Middle frontal gyrus (tissue), 1 donor: Measurements from ENCODE around the gene PSMD5.

Source experiments
- DNase-seq: peaks from one replicate; pipeline ENCODE4 v3.0.0-alpha.2; 2015; ENCODE audit warnings: low spot score; ENCODE audit errors: extremely low spot score

The PSMD5 gene

DNA sequence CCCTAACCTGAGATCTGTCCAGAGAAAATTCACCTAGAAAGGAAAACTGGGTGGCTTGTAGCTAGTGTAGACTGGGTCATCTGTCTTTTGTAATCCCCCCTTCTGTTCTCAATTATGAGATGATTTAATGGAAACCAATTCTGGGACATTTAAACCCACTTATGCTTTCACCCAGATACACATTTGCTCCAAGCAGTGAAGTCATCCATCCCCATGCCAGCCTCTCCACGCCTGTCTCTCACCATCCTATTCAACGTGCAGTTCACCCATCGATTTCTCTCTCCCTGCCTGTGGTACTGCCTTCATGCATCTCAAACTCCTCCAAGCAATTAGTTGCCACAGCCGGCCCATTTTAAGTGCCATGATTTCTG lies 32.5 kb upstream of the PSMD5 start:
- DNase-seq, result no peak

DNA sequence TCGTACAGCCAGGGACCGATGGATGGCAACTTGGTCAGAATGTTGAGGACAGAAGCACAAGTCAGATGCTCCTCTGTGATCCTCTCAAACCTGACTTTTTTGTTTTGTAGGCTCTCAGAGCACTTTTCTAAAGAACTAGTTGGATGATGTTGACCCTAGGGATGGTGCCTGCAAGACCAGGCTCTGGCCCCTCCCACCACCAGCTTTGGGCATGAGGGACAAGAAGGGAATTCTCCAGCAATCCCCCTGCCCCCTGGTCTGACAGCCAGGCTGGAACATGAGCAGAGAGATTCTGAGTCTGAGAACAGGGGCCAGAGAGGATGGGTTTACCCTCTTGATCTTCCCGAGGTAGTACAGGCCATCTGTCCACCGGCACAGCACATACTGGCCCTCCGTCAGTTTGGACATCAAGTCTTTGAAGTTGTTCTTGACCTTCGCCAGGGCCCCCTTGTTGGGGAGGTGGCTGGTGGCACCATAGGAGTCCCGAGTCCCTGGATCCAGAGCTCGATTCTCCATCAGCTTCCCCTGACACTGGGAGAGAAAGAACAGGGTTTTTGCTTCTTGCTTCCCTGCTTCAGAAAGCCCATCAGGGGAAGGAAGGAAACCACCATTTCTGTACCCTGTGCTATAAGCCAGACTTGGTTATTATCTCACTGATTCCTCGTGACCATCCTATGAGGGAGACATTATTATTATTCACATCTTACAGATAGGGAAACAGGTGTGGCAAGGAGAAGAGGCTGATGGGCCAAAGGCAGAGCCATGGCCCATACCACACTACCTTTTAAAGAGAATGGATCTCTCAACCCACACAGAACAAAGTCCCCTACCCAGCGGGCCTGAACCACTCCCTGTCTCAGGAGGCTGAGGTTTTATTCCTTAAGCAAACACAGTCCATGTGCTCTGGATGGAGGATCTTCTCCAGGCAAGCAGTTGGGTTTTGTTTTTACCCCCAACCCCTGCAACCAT lies 31.8 kb upstream of the PSMD5 start:
- DNase-seq, result no peak

DNA sequence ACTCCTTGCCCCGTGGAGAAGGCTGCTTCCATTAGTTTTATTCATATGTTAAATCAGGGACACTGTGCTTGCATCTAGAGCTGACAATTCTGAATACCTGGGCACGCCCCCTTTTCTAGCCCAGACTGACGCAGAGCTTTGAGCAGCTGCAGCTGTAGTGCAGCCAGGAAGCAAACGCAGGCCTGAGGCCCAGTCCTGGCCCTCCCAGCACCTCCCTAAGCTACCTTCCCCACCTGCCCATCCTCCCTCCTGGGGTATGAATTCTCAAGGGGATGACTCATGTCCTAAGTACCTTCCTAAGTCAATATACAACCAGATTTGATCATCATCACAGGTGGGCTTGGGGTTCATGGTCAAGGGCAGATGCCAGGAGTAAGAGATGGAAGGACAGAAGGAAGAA lies 30.8 kb upstream of the PSMD5 start:
- DNase-seq, result no peak

DNA sequence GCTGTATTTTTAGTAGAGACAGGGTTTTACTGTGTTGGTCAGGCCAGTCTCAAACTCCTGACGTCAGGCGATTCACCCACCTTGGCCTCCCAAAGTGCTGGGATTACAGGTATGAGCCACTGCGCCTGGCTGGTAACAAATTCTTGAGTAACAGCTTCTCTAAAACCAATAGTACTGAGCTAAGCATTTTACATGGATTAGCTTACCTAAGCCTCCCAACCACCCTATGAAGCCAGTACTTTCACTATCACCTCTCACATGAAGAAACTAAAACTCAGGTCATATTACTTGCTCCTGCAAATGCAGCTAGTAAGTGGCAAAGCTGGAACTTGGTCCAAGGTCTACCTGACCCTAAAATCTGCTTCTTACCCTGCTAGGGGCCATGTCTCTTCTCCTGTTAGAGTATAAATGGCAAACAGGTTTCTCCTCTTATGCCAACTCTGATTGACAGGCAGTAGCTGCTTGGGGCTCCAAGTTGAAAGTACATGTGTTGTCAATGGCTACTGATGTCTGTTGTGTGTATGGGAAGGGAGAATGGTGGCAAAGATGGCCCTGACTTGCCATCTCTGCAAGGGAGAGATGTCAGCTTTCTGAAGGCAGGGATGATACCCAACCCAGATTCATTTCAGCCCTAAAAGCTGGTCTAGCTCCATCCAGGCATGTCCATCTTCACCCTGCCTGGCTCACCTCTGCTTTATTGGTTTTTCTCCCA lies 30.2 kb upstream of the PSMD5 start:
- no peak for DNase-seq

DNA sequence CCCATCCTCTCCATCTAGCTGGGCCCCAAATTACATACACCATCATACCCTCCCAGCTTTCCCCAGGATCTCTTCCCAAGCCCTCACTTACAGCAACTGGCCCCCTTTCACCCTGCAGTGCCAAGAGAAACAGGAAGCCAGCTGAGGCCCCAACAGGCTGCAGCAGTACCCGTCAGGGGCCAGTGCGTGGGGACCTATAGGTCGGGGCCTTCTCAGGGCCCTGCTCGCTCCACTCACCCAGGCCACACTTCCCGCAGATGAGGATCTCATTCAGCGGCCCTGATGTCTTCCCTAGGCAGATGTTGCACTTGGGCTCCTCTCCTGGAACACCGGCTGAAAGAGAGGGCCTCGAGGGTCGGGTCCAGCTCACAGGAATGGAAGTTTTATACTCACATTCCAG lies 27.5 kb upstream of the PSMD5 start:
- no peak for DNase-seq

DNA sequence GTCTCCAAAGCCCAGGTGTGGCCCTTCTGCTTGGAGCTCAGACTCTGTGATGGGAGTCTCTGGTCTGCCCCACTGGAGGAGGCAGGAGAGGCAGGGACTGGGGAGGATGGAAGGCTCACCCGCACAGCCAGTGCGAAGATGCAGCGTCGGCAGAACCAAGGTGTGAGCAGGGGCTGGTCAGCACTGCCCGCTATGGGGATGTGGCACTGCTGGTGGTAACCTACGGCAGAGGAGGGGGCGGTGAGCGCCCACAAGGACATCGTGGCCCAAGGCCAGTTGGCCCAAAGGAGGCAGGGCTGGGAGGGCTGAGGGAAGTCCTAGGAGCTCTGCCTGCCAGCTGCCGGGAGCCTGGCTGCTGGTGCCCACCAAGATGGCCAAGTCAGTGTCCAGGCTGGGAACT lies 27.0 kb upstream of the PSMD5 start:
- no peak for DNase-seq

DNA sequence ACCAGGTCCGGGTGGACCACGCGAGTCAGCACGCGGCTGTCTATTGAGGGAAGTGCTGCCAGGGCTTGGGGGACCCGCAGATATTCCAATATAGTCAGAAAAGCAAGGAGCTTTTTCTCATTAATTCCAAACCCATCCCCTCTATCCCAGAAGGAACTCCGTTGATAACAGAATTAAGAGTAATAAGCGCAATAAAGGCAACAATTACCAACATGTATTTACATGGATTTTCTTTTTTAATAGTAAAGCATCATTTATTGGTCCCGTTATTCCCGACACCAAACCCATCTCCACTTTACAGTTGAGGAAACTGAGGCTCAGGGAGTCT lies 26.6 kb upstream of the PSMD5 start:
- no peak for DNase-seq

DNA sequence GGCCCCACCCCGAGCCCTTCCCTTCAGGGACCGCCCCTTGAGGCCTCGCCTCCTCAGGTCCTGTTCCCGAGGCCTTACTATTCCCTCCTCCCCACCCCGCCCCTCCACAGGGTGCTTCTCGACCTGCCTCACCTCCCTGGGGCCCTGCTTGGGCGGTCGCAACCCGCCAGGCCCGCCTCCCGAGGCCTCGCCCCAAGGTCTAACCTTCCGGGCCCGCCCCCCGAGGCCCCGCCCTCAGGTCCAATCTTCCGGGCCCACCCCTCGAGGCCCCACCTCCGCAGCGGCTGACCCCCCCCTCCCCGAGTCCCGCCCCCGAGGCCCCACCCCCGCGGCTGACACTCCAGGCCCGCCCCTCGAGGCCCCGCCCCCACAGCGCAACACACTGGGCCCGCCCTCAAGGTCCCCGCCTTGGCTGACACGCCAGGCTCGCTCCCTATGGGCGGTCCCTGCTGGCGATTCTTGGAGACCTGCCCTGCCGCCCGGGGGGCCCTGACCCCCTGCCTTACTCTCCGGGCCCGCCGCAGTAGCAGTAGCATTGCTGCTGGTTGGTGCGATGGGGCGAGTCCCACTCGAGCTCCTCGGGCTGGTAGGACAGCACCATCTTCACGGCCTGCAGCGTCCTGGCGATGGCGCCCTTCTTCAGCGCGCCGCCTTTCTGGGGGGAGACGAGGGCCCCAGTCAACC lies 26.1 kb upstream of the PSMD5 start:
- DNase-seq, result peak; percentile 49

DNA sequence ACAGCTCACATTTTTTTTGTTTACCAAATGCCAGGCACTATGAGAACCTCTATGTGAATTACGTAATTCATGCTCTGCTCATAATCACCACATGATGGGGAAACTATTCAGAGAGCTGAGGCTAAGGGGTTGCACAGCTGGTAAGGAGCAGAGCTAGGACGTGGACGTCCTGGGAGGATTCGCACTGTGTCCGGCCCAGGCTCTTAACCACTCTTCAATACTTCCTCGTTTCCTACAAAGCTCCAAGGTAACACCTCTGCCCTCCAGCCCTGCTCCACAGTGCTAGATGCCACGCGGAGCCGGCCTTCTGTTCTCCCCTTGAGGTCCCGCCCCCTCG lies 25.6 kb upstream of the PSMD5 start:
- no peak for DNase-seq

DNA sequence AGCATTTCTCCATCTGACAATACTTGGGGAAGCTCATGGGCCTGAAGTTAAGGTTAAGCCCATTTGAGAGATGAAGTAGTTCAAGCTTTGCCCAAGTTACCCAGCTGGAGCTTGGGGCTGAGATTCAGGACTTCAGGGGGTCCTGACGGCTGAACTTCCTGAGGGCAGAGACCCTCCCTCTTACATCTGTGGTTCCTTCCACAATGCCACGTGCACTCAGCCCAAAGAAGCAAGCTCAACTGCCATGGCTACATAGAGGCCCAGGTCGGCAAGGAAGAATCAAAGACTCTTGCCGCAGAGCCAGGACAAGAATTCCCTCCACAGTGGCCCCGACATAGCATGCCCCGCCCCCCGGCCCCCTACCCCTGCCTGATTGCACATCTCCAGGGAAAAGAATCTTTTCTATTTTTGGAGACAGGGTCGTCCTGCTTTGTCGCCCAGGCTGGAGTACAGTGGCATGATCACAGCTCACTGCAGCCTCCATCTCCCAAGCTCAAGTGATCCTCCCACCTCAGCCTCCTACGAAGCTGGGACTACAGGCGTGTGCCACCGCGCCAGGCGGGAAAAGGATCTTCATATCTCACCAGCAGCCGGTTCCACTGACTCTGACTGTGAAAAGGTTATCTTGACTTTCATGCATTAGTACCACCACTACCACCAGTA lies 25.1 kb upstream of the PSMD5 start:
- no peak for DNase-seq

DNA sequence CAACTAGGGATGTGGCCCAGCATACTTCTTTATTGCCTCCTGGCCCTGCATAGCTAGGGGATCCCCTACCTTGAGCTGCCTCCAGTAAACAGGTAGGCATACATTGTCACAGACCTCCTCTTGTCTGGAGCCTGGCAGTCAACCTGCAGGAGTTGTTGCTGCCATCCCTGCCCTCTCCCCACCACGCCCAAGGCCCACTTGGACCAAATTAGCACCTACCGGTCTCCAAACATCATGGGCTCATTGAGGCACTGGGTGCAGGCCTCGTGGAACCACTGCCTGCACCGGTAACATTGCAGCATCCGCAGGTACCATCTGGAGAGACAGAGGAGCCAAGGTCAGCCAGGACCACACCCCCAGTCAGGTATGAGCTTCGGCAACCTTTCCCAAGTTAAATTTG lies 23.9 kb upstream of the PSMD5 start:
- no peak for DNase-seq

DNA sequence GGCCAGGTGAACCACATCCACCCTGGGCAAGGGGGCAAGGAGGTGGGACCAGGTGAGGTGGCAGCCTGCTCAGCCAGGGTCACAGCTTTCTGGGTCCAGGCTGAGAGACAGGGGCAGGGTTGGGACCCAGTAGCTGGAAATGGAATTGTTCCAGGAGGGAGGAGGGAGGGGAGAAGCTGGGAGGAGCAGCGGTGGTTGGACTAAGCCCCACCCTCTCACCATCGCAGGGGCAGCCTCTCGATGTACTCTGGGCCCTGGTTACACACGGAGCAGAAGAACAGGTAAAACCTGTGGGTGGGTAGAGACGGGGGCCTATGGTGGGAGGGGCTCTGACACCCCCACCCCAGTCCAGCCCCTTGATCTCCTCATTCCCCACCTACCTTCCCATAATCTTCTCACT lies 23.1 kb upstream of the PSMD5 start:
- DNase-seq, result no peak

DNA sequence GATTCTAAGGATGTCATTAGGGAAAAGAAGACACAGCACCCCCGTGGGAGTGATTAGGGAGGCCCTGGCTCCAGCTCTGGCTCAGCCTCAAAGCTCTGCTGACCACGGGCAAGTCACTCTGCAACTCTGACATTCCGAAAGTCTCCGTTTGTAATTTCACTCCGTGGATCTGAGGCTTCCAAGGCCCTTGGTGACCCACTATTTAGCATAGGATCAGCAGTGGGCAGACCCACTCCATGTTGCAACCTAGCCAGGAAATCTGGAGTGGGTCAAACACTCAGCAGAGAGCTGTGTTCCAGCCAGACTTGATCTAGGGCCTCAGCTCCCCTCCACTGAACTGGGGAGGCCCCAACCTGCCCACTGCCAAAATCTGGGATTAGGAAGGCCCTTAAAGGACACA lies 22.5 kb upstream of the PSMD5 start:
- DNase-seq, result no peak

DNA sequence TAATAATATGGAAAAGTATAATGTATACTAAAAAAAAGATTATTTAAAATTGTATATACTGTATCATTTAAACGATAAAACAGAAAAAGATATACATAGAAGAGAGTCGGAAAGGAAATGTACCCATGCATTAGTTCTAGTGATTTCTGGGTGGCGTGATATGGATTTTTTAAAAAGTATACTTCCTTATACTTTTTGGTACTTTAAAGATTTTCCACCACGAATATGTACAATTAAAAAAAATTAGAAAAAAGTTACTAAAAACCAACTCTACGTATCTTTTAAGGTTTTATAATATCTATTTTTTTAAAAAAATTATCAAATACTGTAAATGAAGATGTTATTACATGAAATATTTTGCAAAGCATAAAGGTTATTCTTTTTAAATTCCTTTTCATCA lies 22.0 kb upstream of the PSMD5 start:
- DNase-seq, result no peak

DNA sequence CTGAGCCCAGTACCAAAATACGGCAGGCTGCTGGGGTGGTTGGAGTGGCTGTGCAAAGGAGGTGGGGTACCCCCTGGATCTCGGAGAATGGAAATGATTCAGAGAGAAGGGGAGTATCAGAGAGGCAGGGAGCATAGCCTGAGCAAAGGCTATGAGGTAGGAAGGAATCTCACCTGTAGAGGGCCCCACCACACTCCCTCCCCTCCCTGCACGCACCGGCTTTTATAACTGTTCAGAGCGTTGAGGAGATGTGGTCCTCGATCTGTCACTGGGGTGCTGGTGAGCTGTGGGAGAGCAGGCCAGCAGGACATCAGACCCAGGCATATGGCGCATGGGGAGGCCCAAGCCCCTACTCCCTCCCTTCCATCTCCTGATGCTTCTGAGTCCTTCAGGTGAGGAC lies 21.1 kb upstream of the PSMD5 start:
- DNase-seq, result no peak

DNA sequence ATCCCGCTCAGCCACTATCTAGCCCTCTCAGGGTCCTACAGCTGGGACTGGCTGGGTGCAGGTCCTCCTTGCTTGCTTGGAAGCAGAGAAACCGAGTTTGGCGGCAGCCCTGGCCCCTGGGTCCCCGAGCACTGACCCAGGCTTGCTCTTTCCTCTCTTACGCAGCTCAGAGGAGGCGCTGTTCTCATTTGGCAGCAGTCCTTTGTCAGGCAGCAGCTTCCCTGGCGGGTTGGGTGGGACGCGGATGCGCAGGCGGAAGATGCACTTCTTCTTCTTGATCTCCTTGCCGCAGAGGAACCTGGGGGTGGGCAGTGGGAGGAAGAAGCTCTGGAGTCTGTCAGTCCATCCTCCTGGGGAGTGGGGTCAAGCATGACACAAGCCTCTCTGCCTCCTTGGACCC lies 19.7 kb upstream of the PSMD5 start:
- DNase-seq, result no peak

DNA sequence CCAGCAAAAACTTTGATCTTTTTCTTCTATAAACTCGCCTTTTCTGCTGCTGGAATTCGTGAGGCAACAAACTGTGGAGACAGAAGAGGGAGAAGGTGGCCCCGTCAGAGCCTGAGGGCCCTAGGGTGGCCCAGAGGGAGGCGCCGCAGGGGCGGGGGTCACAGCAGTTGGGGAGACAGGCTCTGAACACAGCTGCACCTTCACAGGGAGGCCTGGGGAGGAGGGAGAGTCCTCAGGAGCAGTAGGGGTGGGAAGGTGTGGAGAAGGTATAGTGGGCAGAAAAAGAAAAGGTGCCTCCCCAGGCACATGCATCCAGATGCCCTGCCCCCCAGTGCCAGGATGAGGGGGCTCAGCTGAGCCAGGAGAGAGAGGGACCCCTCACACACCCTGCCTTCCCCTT lies 19.2 kb upstream of the PSMD5 start:
- DNase-seq, result no peak

DNA sequence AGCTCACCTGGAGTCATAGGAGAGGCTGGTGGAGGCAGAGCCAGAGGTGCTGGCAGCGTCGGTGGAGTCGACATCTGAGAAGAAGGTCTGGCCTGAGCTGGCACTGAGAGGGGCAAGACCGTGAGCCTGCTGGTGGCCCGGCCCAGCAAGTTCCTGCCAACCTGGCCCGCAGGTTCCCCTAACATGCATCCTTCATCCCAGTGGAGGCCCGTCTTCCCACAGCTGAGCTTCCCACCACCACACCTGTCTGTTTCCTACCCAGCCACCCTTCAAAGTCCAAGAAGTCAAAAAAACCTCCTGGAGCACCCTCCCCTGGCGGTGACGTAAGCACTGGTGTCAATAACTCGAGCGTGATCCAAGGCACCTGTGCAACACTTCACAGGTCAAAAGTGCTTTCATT lies 17.4 kb upstream of the PSMD5 start:
- DNase-seq, result no peak

DNA sequence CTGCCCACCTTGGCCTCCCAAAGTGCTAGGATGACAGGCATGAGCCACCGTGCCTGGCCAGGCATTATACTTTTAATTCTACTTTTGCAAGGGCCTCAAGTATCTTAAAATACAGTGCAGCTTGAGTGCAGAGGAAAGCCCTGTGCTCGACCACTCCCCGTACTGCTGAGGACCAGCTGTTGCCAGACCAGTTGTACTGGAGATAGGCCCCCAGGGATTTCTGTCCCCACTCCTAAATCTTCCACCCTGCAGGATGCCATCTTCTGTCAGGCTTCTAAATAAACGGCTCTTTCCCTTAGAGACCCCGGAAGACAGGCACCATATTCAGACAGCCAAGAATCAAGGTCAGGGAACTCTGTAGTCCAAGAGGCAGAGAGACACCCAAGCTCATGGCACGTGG lies 16.6 kb upstream of the PSMD5 start:
- DNase-seq, result no peak

DNA sequence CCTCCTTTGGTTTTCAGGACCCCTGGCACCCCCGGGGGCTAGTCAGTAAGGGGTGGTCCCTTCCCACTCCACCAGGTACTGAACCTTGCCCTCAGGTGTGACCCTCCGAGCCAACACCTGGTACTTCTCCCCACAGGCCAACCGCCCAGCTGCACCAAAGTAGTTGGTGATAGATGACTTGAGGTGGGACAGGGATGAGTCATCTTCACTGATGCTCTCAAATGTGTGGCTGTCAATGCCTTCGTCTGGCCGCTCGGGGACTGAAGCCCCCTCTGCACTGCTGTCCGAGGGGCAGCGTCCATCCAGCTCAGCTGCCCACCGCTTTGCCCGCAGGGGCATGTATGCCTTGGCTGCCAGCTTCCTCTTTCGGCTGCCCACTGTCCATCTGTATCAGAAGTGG lies 15.2 kb upstream of the PSMD5 start:
- no peak for DNase-seq

DNA sequence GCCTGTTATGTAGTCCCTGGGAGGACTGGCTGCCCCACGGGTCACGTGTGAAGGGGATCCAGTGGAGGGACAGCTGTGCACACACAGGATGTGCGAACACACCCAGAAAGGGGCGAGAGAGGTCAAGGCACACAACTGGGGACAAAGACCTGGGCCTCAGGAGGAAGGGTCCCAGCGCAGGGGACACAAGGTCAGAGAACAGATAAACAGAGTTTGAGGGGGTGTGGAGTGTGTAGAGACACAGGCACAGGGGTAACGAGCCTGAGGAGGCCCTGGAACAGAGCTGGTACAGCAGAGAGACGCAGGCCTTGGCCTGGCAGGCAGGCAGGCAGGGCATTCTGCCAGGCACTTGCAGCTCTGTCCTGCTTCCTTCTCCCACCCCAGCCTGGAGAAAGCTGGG lies 14.8 kb upstream of the PSMD5 start:
- DNase-seq, result no peak

DNA sequence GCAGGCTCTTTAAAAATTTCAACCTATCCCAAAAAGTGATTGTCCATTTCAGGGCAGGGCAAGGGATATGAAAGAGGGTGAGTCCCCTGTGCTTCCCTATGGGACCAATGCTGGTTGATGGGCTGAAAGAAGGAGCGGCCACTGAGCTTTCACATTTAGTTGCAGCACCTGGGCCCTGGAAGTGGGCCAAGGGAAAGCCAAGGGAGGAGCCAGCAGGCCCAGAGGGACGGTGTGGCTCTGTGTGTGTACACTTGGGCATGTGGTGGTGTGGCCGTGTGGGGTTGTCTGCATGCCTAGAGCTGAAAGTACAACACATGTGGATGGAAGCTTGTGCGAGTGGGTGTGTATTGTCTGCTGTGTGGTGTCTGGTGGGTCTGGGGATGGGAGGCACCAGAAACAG lies 14.0 kb upstream of the PSMD5 start:
- DNase-seq, result no peak
